ENCODE data around the gene HSPB7. TPM values are rescaled to one million over a fixed set of nuclear protein-coding genes. Genes with fewer than 3 reads are reported as not detected.

HSPB7 gene
- total RNA-seq, 1 experiment from 2014 or later = not detected

- Mint-ChIP-seq H3K36me3 (ENCODE audit: insufficient read depth in 1 of 3, low read depth in 3 of 3) (no peaks in the 10 kb centered on the region), H3K4me3 (no peak overlapping the region)
Observed at GRCh38 chr1:15998929-15999328, 18.9 kb downstream of the HSPB7 start.

More at GRCh38 chr1:15998929-15999328, 18.9 kb downstream of the HSPB7 start:
- H2AK5ac ChIP-seq (ENCODE audit: insufficient read length, low read length) = no peak overlapping the region
- no peaks in the 10 kb centered on the region for H3K23me2 ChIP-seq (ENCODE audit: insufficient read length, low read depth, low read length, poor library complexity, severe bottlenecking)
- peaks cover 28% of the 10 kb centered on the region for H3K27me3 Mint-ChIP-seq (ENCODE audit: low read depth)
- no peak overlapping the region for H3K18ac ChIP-seq (ENCODE audit: insufficient read length, low read depth, low read length)
- H2BK20ac ChIP-seq (ENCODE audit: low read depth, low read length, poor library complexity, severe bottlenecking) = no peak overlapping the region
- H3K27ac Mint-ChIP-seq = no peak overlapping the region
- no peaks in the 10 kb centered on the region for H4K20me1 ChIP-seq (ENCODE audit: control insufficient read depth, insufficient read depth, insufficient read length)
- H3K56ac ChIP-seq (ENCODE audit: insufficient read length, low read depth, low read length) = no peak overlapping the region
- no peak overlapping the region for H4K91ac ChIP-seq (ENCODE audit: insufficient read length, low read depth, low read length)
- H3K27me3 ChIP-seq (ENCODE audit: insufficient read depth, low read length) = no peaks in the 10 kb centered on the region
- H2BK15ac ChIP-seq (ENCODE audit: low read depth, low read length) = no peak overlapping the region
- no peak overlapping the region for H2BK5ac ChIP-seq (ENCODE audit: insufficient read length, low read length)
- DNase-seq = no peak
- H2BK120ac ChIP-seq (ENCODE audit: low read depth, low read length, poor library complexity, severe bottlenecking) = no peak overlapping the region
- H3K23ac ChIP-seq (ENCODE audit: insufficient read length, low read depth, low read length) = no peak overlapping the region
- no peaks in the 10 kb centered on the region for H3K79me2 ChIP-seq (ENCODE audit: insufficient read depth, low read length)
- H4K5ac ChIP-seq (ENCODE audit: insufficient read length, low read depth, low read length) = no peak overlapping the region
- WGBS (ENCODE audit: extremely low coverage, insufficient read length, low lambda C conversion rate) = no CpG with 5 or more reads among the region's 11 CpGs
- H3K9ac ChIP-seq (ENCODE audit: extremely low read depth, insufficient read length, low read length) = no peak overlapping the region
- H2AFZ ChIP-seq (ENCODE audit: low read length) = no peak overlapping the region
- no peak overlapping the region for H2BK12ac ChIP-seq (ENCODE audit: insufficient read length, low read depth, low read length)
- H3K27ac ChIP-seq (ENCODE audit: insufficient read length, low read depth, low read length) = no peak overlapping the region
- H3T11ph ChIP-seq (ENCODE audit: low read length) = no peak overlapping the region
- H4K8ac ChIP-seq (replicated peaks; ENCODE audit: insufficient read length, low read depth, low read length) = no peak overlapping the region
- H3K4me2 ChIP-seq (ENCODE audit: insufficient read depth, insufficient read length, low read length) = no peak overlapping the region
- H3K14ac ChIP-seq (ENCODE audit: insufficient read depth, low read length) = no peak overlapping the region
- no peaks in the 10 kb centered on the region for H3K9me3 ChIP-seq (ENCODE audit: control insufficient read depth, low read depth, low read length)
- no peaks in the 10 kb centered on the region for H3K4me1 ChIP-seq (ENCODE audit: insufficient read depth, low read length)
- no peaks in the 10 kb centered on the region for H3K9me3 Mint-ChIP-seq
- peaks cover 2 to 4% of the 10 kb centered on the region in 2 experiments; a peak in 1 of 4 replicates for H3K4me1 Mint-ChIP-seq
- TF ChIP-seq CTCF (conservative IDR thresholded peaks at IDR 0.05) = no peak
- H3K4ac ChIP-seq (ENCODE audit: low read depth, low read length) = no peak overlapping the region
- no peaks in the 10 kb centered on the region for H3K79me1 ChIP-seq (ENCODE audit: insufficient read depth, low read depth, low read length, poor library complexity, severe bottlenecking)
